ENCODE measurements around the gene ZFR2. TPM values are rescaled to one million over a fixed set of nuclear protein-coding genes. Genes with fewer than 3 reads are reported as not detected.

Gene ZFR2
- total and polyA plus RNA-seq, 2 of the 8 experiments (the other 6 are each of a cell fraction or from before 2014, with no cell fraction given), result 14.5 to 28.4 TPM

DNA sequence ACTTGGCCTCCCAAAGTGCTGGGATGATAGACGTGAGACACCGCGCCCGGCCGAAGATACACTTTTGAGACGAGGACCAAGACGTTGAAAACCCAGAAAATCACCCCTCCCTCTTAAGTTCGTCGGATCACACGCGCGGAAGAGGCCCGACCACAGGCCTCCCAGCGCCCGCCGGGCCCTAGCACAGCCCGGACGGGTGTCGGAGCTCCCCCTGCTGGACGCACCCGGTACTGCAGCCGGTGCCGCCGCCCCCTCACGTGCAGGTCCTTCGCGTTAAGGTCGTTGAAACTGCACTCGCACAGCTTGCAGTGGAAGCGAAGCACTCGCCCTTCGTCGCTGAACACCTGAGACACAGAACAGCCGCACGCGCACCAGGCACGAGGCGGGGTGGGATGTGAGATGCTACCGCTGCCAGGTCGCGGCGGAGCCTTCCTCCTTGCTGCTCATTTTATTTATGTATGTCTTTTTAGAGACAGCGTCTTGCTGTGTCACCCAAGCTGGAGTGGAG, 46.9 kb downstream of the ZFR2 start:
- ChIA-PET POLR2A (ENCODE audit: partially characterized antibody) (interaction anchor here (0.7 to 2.2 kb wide), 6 partner anchors 9 to 60 kb away, joined by 3 to 7 read pairs (median 4); partner anchors contain the start of genes APBA3 and MRPL54), CTCF (ENCODE audit: partially characterized antibody) (interaction anchor here (0.5 to 3.0 kb wide), 39 partner anchors 9 to 1504 kb away, joined by 3 to 19 read pairs (median 5); partner anchors contain the start of genes APBA3, ATCAY and MRPL54)
- no peak overlapping the region for H3K56ac ChIP-seq (replicated peaks; ENCODE audit: insufficient read length, low read depth, low read length)
- no peak overlapping the region for H3K4me3 ChIP-seq (ENCODE audit: extremely low read depth in 1 of 4, insufficient read depth in 2 of 4, low read depth in 3 of 4, low read length in 4 of 4)
- H4K5ac ChIP-seq (ENCODE audit: insufficient read length, low read depth, low read length), result no peak overlapping the region
- no peaks in the 10 kb centered on the region for H3K23me2 ChIP-seq (ENCODE audit: low read depth, low read length)
- FAIRE-seq (no peak), DNase-seq (ENCODE audit: low read depth in 1 of 2, low spot score in 2 of 2) (peak; percentile 51 to 99)
- no peaks in the 10 kb centered on the region for H3K79me1 ChIP-seq (ENCODE audit: low read depth, low read length)
- H2BK120ac ChIP-seq (replicated peaks; ENCODE audit: low read depth, low read length), result no peak overlapping the region
- no peak overlapping the region for H2BK15ac ChIP-seq (ENCODE audit: low read length)
- peaks cover 0 to 1% of the 10 kb centered on the region in 2 experiments for H4K20me1 ChIP-seq (replicated peaks in 1 of 2; ENCODE audit: control insufficient read depth in 1 of 2, insufficient read depth in 2 of 2, low read length in 2 of 2)
- H3K23ac ChIP-seq (ENCODE audit: insufficient read length), result no peak overlapping the region
- no peaks in the 10 kb centered on the region for H3K9me3 ChIP-seq (ENCODE audit: insufficient read depth in 2 of 2, low read depth in 1 of 2, low read length in 1 of 2)
- H3K36me3 ChIP-seq (ENCODE audit: control insufficient read depth in 2 of 4, insufficient read depth in 4 of 4, low read length in 3 of 4), result no peaks in the 10 kb centered on the region
- no peak overlapping the region for H2AK5ac ChIP-seq (ENCODE audit: low read depth, low read length)
- H2AFZ ChIP-seq (ENCODE audit: low read length), result no peak overlapping the region
- no peak overlapping the region for H4K91ac ChIP-seq (replicated peaks; ENCODE audit: insufficient read length, low read length)
- H3K27me3 ChIP-seq (replicated peaks in 1 of 4; ENCODE audit: control insufficient read depth in 3 of 4, extremely low read depth in 1 of 4, insufficient read depth in 3 of 4, low read length in 3 of 4), result peaks cover 0 to 5% (median under 1%) of the 10 kb centered on the region in 4 experiments; a peak in 3 of 7 replicates
- H3K14ac ChIP-seq (ENCODE audit: insufficient read length), result no peak overlapping the region
- no peak overlapping the region for H3K18ac ChIP-seq (ENCODE audit: extremely low read depth, low read length)
- H4K8ac ChIP-seq (ENCODE audit: extremely low read depth, insufficient read depth, low read length), result peak overlapping the region; percentile 79
- H3K4me2 ChIP-seq (ENCODE audit: insufficient read depth in 1 of 2, low read depth in 2 of 2, low read length in 2 of 2), result peak overlapping the region in 1 of 2 experiments; percentile 40; a peak in 1 of 4 replicates
- H3K4ac ChIP-seq (replicated peaks; ENCODE audit: insufficient read length, low read depth, low read length), result no peak overlapping the region
- no peaks in the 10 kb centered on the region; a peak in 1 of 7 replicates for H3K4me1 ChIP-seq (replicated peaks in 1 of 4; ENCODE audit: control insufficient read depth in 3 of 4, insufficient read depth in 4 of 4, low read length in 3 of 4)
- no peak overlapping the region for H3K27ac ChIP-seq (ENCODE audit: low read depth, low read length)
- WGBS, 2 experiments (ENCODE audit: extremely low coverage in 1 of 2, insufficient coverage in 1 of 2, insufficient read length in 1 of 2, insufficient replicate concordance in 2 of 2, low coverage in 1 of 2, low lambda C conversion rate in 2 of 2, missing lambda C conversion rate in 1 of 2), result 24% methylated on average over 34 of the region's 43 CpGs; no CpG with 5 or more reads in 1 of the 2 experiments
- no peak overlapping the region for H2BK5ac ChIP-seq (ENCODE audit: low read depth, low read length)
- H3K79me2 ChIP-seq (ENCODE audit: control insufficient read depth in 1 of 2, insufficient read depth in 2 of 2, low read length in 2 of 2), result no peaks in the 10 kb centered on the region
- no peak overlapping the region for H3K9ac ChIP-seq (replicated peaks in 1 of 4; ENCODE audit: extremely low read depth in 1 of 4, low read depth in 3 of 4, low read length in 3 of 4)
- H2BK12ac ChIP-seq (ENCODE audit: low read depth, low read length), result no peak overlapping the region
- H2BK20ac ChIP-seq (ENCODE audit: low read length), result no peak overlapping the region
- TF ChIP-seq FOSL1 (IDR thresholded peaks at IDR 0.05; ENCODE audit: insufficient read depth, low read depth, low read length) (no peak), TAF7 (optimal IDR thresholded peaks at IDR 0.05; ENCODE audit: borderline replicate concordance, low read depth, low read length) (no peak), CEBPB (IDR thresholded peaks at IDR 0.05; ENCODE audit: low read depth, low read length) (0 out of 2 replicates have a peak, but pooled peaks have one; percentile 2), CBX5 (IDR thresholded peaks at IDR 0.05; ENCODE audit: low read depth, low read length) (no peak), CREB1 (IDR thresholded peaks at IDR 0.05) (0 out of 2 replicates have a peak, but pooled peaks have one; percentile 35), EP300 (IDR thresholded peaks at IDR 0.05; ENCODE audit: borderline replicate concordance in 1 of 2, low read depth in 2 of 2, low read length in 2 of 2) (0 out of 3 replicates have a peak, but pooled peaks of 1 of the 2 experiments have one; percentile 21), PHF8 (conservative IDR thresholded peaks at IDR 0.05; ENCODE audit: low read depth, low read length) (no peak), HDAC2 (IDR thresholded peaks at IDR 0.05; ENCODE audit: borderline replicate concordance in 1 of 2, low read depth in 2 of 2, low read length in 2 of 2) (0 out of 4 replicates have a peak, but pooled peaks of 1 of the 2 experiments have one; percentile 46), KDM5A (IDR thresholded peaks at IDR 0.05; ENCODE audit: low read length) (no peak), RFX5 (IDR thresholded peaks at IDR 0.05; ENCODE audit: borderline replicate concordance, low read depth, low read length) (no peak)
- TF ChIP-seq, protein P1, sequence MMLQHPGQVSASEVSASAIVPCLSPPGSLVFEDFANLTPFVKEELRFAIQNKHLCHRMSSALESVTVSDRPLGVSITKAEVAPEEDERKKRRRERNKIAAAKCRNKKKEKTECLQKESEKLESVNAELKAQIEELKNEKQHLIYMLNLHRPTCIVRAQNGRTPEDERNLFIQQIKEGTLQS (IDR thresholded peaks at IDR 0.05; ENCODE audit: insufficient read depth, low read depth, low read length), result 0 out of 2 replicates have a peak, but pooled peaks have one; percentile 18

Measured in H1 (cell line).